Measurements from ENCODE around the gene PPP3CA. TPM values are rescaled to one million over a fixed set of nuclear protein-coding genes. Genes with fewer than 3 reads are reported as not detected.

The PPP3CA gene
- total and polyA plus RNA-seq, 2 experiments from 2014 or later = 27.0 to 45.2 TPM

GRCh38 chr4:101078950-101079349 lies 268.4 kb downstream of the PPP3CA start:
- TF ChIP-seq ZNF331 (CRISPR knock-in tag; IDR thresholded peaks at IDR 0.05; ENCODE audit: low read depth) (no peak), CREB1 (CRISPR knock-in tag; IDR thresholded peaks at IDR 0.05; ENCODE audit: low read depth) (no peak), ZNF462 (CRISPR knock-in tag; IDR thresholded peaks at IDR 0.05) (no peak), EZH2 (IDR thresholded peaks at IDR 0.05; ENCODE audit: low read depth, unreplicated experiment) (no peak), POLR2AphosphoS5 (IDR thresholded peaks at IDR 0.05; ENCODE audit: low read depth) (no peak), REST (IDR thresholded peaks at IDR 0.05; ENCODE audit: unreplicated experiment) (no peak), JUNB (IDR thresholded peaks at IDR 0.05; ENCODE audit: unreplicated experiment) (no peak), NANOG (IDR thresholded peaks at IDR 0.05; ENCODE audit: borderline replicate concordance) (no peak), CTCF (conservative IDR thresholded peaks at IDR 0.05; ENCODE audit: low read depth in 2 of 2) (no peak), ZNF114 (CRISPR knock-in tag; IDR thresholded peaks at IDR 0.05) (no peak), ETS1 (IDR thresholded peaks at IDR 0.05) (no peak), STAT1 (IDR thresholded peaks at IDR 0.05; ENCODE audit: unreplicated experiment) (no peak), EZH2phosphoT487 (IDR thresholded peaks at IDR 0.05; ENCODE audit: unreplicated experiment) (no peak)
- H3K27me3 ChIP-seq (ENCODE audit: insufficient read depth) = no peaks in the 10 kb centered on the region
- no peaks in the 10 kb centered on the region for H3K79me2 ChIP-seq (replicated peaks; ENCODE audit: insufficient read depth)
- H3K4me2 ChIP-seq = no peak overlapping the region
- no peak overlapping the region for H3K4me3 ChIP-seq
- no peak for ATAC-seq
- H2AFZ ChIP-seq = no peak overlapping the region
- no peaks in the 10 kb centered on the region for H3K9me2 ChIP-seq (ENCODE audit: insufficient read depth)
- H3K27me3 Mint-ChIP-seq (ENCODE audit: insufficient read depth, low read depth, poor library complexity) = peaks cover 2% of the 10 kb centered on the region
- no peaks in the 10 kb centered on the region for H3K36me3 ChIP-seq (ENCODE audit: insufficient read depth)
- no peak overlapping the region for H3K27ac Mint-ChIP-seq
- H3K4me3 Mint-ChIP-seq = no peak overlapping the region
- H3K9me3 Mint-ChIP-seq = no peaks in the 10 kb centered on the region
- no peaks in the 10 kb centered on the region for H3F3A ChIP-seq (replicated peaks; ENCODE audit: low read depth)
- H3K27ac ChIP-seq (ENCODE audit: low read depth) = no peak overlapping the region
- no peaks in the 10 kb centered on the region for H4K20me1 ChIP-seq (replicated peaks; ENCODE audit: insufficient read depth)
- no peak for DNase-seq (ENCODE audit: low spot score)
- H3K4me1 Mint-ChIP-seq = no peaks in the 10 kb centered on the region; the same call in 2 of the 3 replicates
- peaks cover 2% of the 10 kb centered on the region; the same call in 2 of the 3 replicates for H3K36me3 Mint-ChIP-seq (ENCODE audit: low read depth)
- no peaks in the 10 kb centered on the region for H3K4me1 ChIP-seq (ENCODE audit: insufficient read depth)
